Measurements from ENCODE around the gene SEMA3G.

Gene SEMA3G

GRCh38 chr3:52406791-52407510 lies 38.0 kb downstream of the SEMA3G start:
- in situ Hi-C loops (cut with HindIII; ENCODE audit: low pct_ligation_motif_present, low sequenced_read_pairs) = no loop called here
- Histone ChIP-seq H3K4me3 (ENCODE audit: low read depth, low read length) (no peak overlapping the region), H3K27ac (no peak overlapping the region)

GRCh38 chr3:52406231-52406661 lies 38.7 kb downstream of the SEMA3G start:
- DNase-seq = no peak
- TF ChIP-seq CTCF (IDR thresholded peaks at IDR 0.05; ENCODE audit: low read depth, low read length, missing control alignments) = no peak
- no peak overlapping the region for H3K4me3 ChIP-seq (ENCODE audit: low read depth, low read length)
- in situ Hi-C loops (cut with HindIII; ENCODE audit: low pct_ligation_motif_present, low sequenced_read_pairs) = no loop called here
- H3K27ac ChIP-seq = no peak overlapping the region
- H3K36me3 ChIP-seq (replicated peaks) = peaks cover 55% of the 10 kb centered on the region
- no peaks in the 10 kb centered on the region for H3K27me3 ChIP-seq (replicated peaks)

More at GRCh38 chr3:52406791-52407510, 38.0 kb downstream of the SEMA3G start:
- H3K36me3 ChIP-seq (replicated peaks) = peaks cover 51% of the 10 kb centered on the region
- no peaks in the 10 kb centered on the region for H3K27me3 ChIP-seq (replicated peaks)
- TF ChIP-seq CTCF (IDR thresholded peaks at IDR 0.05; ENCODE audit: low read depth, low read length, missing control alignments) = no peak
- no peak for DNase-seq

- no peak for TF ChIP-seq CTCF (IDR thresholded peaks at IDR 0.05; ENCODE audit: low read depth, low read length, missing control alignments)
These were observed 39.2 kb downstream of the SEMA3G start for GRCh38 chr3:52405601-52406110.

GRCh38 chr3:52405066-52405465 lies 39.8 kb downstream of the SEMA3G start:
- Histone ChIP-seq H3K27ac (no peak overlapping the region), H3K4me3 (ENCODE audit: low read depth, low read length) (no peak overlapping the region), H3K36me3 (replicated peaks) (peaks cover 55% of the 10 kb centered on the region), H3K27me3 (replicated peaks) (no peaks in the 10 kb centered on the region)
- in situ Hi-C loops (cut with HindIII; ENCODE audit: low pct_ligation_motif_present, low sequenced_read_pairs) = no loop called here
- DNase-seq = no peak
- no peak for TF ChIP-seq CTCF (IDR thresholded peaks at IDR 0.05; ENCODE audit: low read depth, low read length, missing control alignments)

More at GRCh38 chr3:52405601-52406110, 39.2 kb downstream of the SEMA3G start:
- in situ Hi-C loops (cut with HindIII; ENCODE audit: low pct_ligation_motif_present, low sequenced_read_pairs) = no loop called here
- Histone ChIP-seq H3K4me3 (ENCODE audit: low read depth, low read length) (no peak overlapping the region), H3K27me3 (replicated peaks) (no peaks in the 10 kb centered on the region), H3K27ac (no peak overlapping the region), H3K36me3 (replicated peaks) (peaks cover 55% of the 10 kb centered on the region)
- no peak for DNase-seq

- no peak overlapping the region for H3K27ac ChIP-seq
- H3K27me3 ChIP-seq (replicated peaks) = no peaks in the 10 kb centered on the region
- no peak for TF ChIP-seq CTCF (IDR thresholded peaks at IDR 0.05; ENCODE audit: low read depth, low read length, missing control alignments)
- DNase-seq = no peak
- in situ Hi-C loops (cut with HindIII; ENCODE audit: low pct_ligation_motif_present, low sequenced_read_pairs) = no loop called here
- H3K36me3 ChIP-seq (replicated peaks) = peaks cover 55% of the 10 kb centered on the region
- no peak overlapping the region for H3K4me3 ChIP-seq (ENCODE audit: low read depth, low read length)
These were observed 40.5 kb downstream of the SEMA3G start for GRCh38 chr3:52404391-52404790.

All from brain microvascular endothelial cell (primary cell).